HCT116 (cell line): Measurements from ENCODE around the gene ZNF592.

ENCODE experiments used
- EZH2 ChIP-seq: fragments of 200-600 bp; sonication (generic); IDR thresholded peaks from 2 replicates; pipeline ENCODE4 v1.6.1; 2017; ENCODE audit warnings: antibody characterized with exemption, mixed run types
- TF ChIP-seq, protein P1 (sequence below): IDR thresholded peaks from 2 replicates; pipeline ENCODE4 v1.6.1; 2012

DNA sequence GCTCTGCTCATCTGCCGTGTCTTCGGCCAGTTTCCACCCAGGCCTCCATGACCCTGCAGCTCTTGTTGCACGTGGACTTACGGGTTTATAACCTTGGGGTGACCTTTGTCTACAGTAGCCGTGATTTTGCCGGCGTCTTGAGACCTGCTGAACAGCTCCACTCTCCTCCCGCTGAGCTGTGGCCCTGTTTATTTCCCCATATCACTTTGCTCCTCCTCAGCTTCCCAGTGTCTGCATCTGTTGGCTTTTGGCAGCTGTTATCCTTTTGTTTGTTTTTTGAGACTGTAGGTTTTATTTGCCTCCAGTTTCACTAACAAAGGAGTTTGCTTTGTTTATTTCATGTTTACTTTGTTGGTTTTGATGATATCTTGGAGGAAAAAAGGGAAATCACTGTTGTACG is 106.7 kb downstream of the ZNF592 start:
- no peak for TF ChIP-seq EZH2
- TF ChIP-seq, protein P1, sequence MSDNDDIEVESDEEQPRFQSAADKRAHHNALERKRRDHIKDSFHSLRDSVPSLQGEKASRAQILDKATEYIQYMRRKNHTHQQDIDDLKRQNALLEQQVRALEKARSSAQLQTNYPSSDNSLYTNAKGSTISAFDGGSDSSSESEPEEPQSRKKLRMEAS = no peak
